ENCODE results near the gene HSP90B1. TPM values are rescaled to one million over a fixed set of nuclear protein-coding genes. Genes with fewer than 3 reads are reported as not detected.

The HSP90B1 gene
- 312 TPM for polyA plus RNA-seq (2013, experiment 1 of 2)
- 308 TPM for polyA plus RNA-seq (2013, experiment 2 of 2)

DNA sequence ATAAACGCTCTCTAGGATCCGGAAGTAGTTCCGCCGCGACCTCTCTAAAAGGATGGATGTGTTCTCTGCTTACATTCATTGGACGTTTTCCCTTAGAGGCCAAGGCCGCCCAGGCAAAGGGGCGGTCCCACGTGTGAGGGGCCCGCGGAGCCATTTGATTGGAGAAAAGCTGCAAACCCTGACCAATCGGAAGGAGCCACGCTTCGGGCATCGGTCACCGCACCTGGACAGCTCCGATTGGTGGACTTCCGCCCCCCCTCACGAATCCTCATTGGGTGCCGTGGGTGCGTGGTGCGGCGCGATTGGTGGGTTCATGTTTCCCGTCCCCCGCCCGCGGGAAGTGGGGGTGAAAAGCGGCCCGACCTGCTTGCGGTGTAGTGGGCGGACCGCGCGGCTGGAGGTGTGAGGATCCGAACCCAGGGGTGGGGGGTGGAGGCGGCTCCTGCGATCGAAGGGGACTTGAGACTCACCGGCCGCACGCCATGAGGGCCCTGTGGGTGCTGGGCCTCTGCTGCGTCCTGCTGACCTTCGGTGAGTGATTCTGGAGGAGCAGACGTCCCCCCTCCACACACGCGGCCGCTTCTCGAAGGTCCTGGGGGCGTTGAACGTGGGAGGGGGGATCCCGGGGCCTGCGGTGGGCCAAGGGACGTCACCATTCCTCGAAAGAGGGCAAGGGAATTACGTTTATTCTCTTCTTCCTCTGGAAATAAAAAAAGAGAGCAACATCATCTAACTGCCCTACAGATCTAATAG is at the start of gene HSP90B1:
HSP90B1 (plus strand) TSS at position 377 of the 753 bp plus-strand sequence; CDS start at position 483, 106 bp downstream.
- no peak within 1 kb of the TSS for H2BK15ac ChIP-seq (ENCODE audit: low read length)
- peak within 1 kb of the TSS; percentile 99 for H3K23ac ChIP-seq (ENCODE audit: low read depth, low read length, poor library complexity)
- peak within 1 kb of the TSS; percentile 97 for H3K9ac ChIP-seq (ENCODE audit: low read depth, low read length, poor library complexity)
- H3K27ac ChIP-seq (replicated peaks; ENCODE audit: low read length): peak within 1 kb of the TSS; percentile 55
- peak within 1 kb of the TSS; percentile 7 for H2BK5ac ChIP-seq (ENCODE audit: low read length)
- no peak within 1 kb of the TSS for H4K8ac ChIP-seq (ENCODE audit: low read depth, low read length)
- peaks cover 8 to 39% of the 10 kb centered on the region in 2 donors for H3K36me3 ChIP-seq (replicated peaks in 1 of 2; ENCODE audit: control insufficient read depth in 2 of 2, insufficient read depth in 2 of 2, low read length in 2 of 2)
- H3K4me3 ChIP-seq (ENCODE audit: low read length in 2 of 2): peak within 1 kb of the TSS; percentile 88 to 89
- peak within 1 kb of the TSS; percentile 95 for H2AFZ ChIP-seq (ENCODE audit: low read length)
- H2BK12ac ChIP-seq (ENCODE audit: low read length): no peak within 1 kb of the TSS
- peaks cover 2% of the 10 kb centered on the region for H3K79me1 ChIP-seq (ENCODE audit: low read depth, low read length)
- H4K91ac ChIP-seq (ENCODE audit: low read depth, low read length, poor library complexity): no peak within 1 kb of the TSS
- peak within 1 kb of the TSS; percentile 12 for H2BK120ac ChIP-seq (ENCODE audit: low read depth, low read length)
- H3K9me3 ChIP-seq (replicated peaks in 1 of 2; ENCODE audit: control insufficient read depth in 2 of 2, insufficient read depth in 1 of 2, low read depth in 1 of 2, low read length in 2 of 2): no peaks in the 10 kb centered on the region
- peaks cover 4 to 23% of the 10 kb centered on the region in 2 donors for H3K4me1 ChIP-seq (ENCODE audit: control insufficient read depth in 2 of 2, insufficient read depth in 1 of 2, low read depth in 1 of 2, low read length in 2 of 2)
- peak within 1 kb of the TSS; percentile 98 for H3K18ac ChIP-seq (ENCODE audit: low read length)
- H3K27me3 ChIP-seq (ENCODE audit: control insufficient read depth in 3 of 3, insufficient read depth in 3 of 3, low read depth in 1 of 3, low read length in 3 of 3): no peaks in the 10 kb centered on the region
- peak within 1 kb of the TSS; percentile 81 for H3K4me2 ChIP-seq (ENCODE audit: insufficient read depth, low read length, poor library complexity, severe bottlenecking)
- WGBS, 2 donors (ENCODE audit: extremely low coverage in 2 of 2, insufficient read length in 2 of 2, insufficient replicate concordance in 1 of 2): no CpG with 5 or more reads among the region's 56 CpGs
- peak within 1 kb of the TSS; percentile 47 for H3K4ac ChIP-seq (ENCODE audit: low read length)
- DNase-seq (ENCODE audit: low spot score): peak; percentile 100
- peak within 1 kb of the TSS; percentile 43 for H2AK5ac ChIP-seq (ENCODE audit: low read depth, low read length)
- peak within 1 kb of the TSS; percentile 86 for H3K14ac ChIP-seq (ENCODE audit: low read length)

DNA sequence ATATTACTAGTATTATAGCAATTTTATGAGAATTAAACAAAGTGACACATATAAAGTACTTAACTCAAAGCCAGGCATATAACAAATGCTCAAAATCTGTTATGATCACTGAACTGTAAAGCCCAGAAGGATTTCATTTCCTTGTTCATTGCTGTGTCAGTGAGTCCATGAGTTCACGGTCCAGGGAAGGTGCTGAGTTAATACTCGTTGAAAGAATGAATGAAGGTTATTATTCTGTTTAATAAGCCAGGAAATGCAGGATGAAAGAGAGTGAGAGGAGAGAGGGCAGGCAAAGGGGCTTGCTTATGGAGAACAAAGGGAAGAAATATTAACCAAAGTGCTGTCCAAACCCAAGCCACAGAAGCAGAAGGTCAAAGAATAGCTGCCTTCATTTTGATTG is 48.9 kb upstream of the HSP90B1 start:
- H2BK15ac ChIP-seq (ENCODE audit: low read length): no peak overlapping the region
- DNase-seq (ENCODE audit: low spot score): no peak
- no peak overlapping the region for H4K91ac ChIP-seq (ENCODE audit: low read depth, low read length, poor library complexity)
- no peak overlapping the region for H3K18ac ChIP-seq (ENCODE audit: low read length)
- no peaks in the 10 kb centered on the region for H3K27me3 ChIP-seq (ENCODE audit: control insufficient read depth in 3 of 3, insufficient read depth in 3 of 3, low read depth in 1 of 3, low read length in 3 of 3)
- H3K4me1 ChIP-seq (ENCODE audit: control insufficient read depth in 2 of 2, insufficient read depth in 1 of 2, low read depth in 1 of 2, low read length in 2 of 2): peaks cover 0 to 15% of the 10 kb centered on the region in 2 donors
- no peak overlapping the region for H2BK120ac ChIP-seq (ENCODE audit: low read depth, low read length)
- H3K36me3 ChIP-seq (replicated peaks in 1 of 2; ENCODE audit: control insufficient read depth in 2 of 2, insufficient read depth in 2 of 2, low read length in 2 of 2): no peaks in the 10 kb centered on the region
- no peak overlapping the region for H3K4me2 ChIP-seq (ENCODE audit: insufficient read depth, low read length, poor library complexity, severe bottlenecking)
- no peak overlapping the region for H3K9ac ChIP-seq (ENCODE audit: low read depth, low read length, poor library complexity)
- H3K23ac ChIP-seq (ENCODE audit: low read depth, low read length, poor library complexity): no peak overlapping the region
- no peak overlapping the region for H4K8ac ChIP-seq (ENCODE audit: low read depth, low read length)
- H3K14ac ChIP-seq (ENCODE audit: low read length): no peak overlapping the region
- no peak overlapping the region for H3K4ac ChIP-seq (ENCODE audit: low read length)
- peak overlapping the region; percentile 76 for H2AFZ ChIP-seq (ENCODE audit: low read length)
- H3K27ac ChIP-seq (replicated peaks; ENCODE audit: low read length): no peak overlapping the region
- H3K9me3 ChIP-seq (replicated peaks in 1 of 2; ENCODE audit: control insufficient read depth in 2 of 2, insufficient read depth in 1 of 2, low read depth in 1 of 2, low read length in 2 of 2): no peaks in the 10 kb centered on the region
- no CpG with 5 or more reads among the region's 2 CpGs for whole genome bisulfite sequencing, 2 donors (ENCODE audit: extremely low coverage in 2 of 2, insufficient read length in 2 of 2, insufficient replicate concordance in 1 of 2)
- no peak overlapping the region for H2BK5ac ChIP-seq (ENCODE audit: low read length)
- H2AK5ac ChIP-seq (ENCODE audit: low read depth, low read length): no peak overlapping the region
- no peak overlapping the region for H3K4me3 ChIP-seq (ENCODE audit: low read length in 2 of 2)
- no peaks in the 10 kb centered on the region for H3K79me1 ChIP-seq (ENCODE audit: low read depth, low read length)
- H2BK12ac ChIP-seq (ENCODE audit: low read length): no peak overlapping the region

DNA sequence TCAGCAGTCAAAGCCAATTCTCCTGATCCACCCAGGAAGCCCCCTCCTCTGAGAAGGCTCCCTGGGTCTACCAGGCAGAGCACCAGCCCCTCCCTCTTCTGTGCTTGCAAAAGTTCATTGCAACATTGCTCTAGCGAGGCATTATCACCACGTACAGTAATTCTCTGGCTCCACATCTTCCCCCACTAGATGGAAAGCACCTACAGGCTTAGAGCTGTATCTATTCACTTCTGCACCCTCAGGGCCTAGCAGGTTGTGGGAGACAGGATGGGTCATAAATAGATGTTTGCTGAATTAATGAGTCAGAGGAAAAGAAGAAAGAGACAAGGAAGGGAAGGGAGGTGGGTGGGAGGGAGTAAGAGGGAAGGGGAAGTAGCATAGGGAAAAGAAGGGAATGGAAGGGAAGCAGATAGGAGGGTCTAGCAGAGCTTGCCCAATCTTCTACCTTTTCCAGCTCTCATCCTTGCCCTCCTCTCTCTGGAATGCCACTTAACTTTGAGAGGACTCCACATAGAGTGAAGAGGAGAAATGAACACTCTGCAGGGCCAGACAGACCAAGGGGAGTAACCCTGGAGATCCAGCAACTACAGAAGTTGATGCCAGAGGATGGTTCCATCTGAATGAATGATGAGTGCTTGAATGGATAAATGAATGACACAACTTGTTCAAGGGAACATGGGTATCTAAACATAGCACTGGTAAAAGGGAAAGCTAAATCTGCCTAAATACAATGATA is 47.2 kb upstream of the HSP90B1 start:
- H3K23ac ChIP-seq (ENCODE audit: low read depth, low read length, poor library complexity): no peak overlapping the region
- no peak overlapping the region for H3K14ac ChIP-seq (ENCODE audit: low read length)
- no peak for DNase-seq (ENCODE audit: low spot score)
- H3K4me2 ChIP-seq (ENCODE audit: insufficient read depth, low read length, poor library complexity, severe bottlenecking): no peak overlapping the region
- no peaks in the 10 kb centered on the region for H3K9me3 ChIP-seq (replicated peaks in 1 of 2; ENCODE audit: control insufficient read depth in 2 of 2, insufficient read depth in 1 of 2, low read depth in 1 of 2, low read length in 2 of 2)
- no peak overlapping the region for H4K8ac ChIP-seq (ENCODE audit: low read depth, low read length)
- no peak overlapping the region for H3K4ac ChIP-seq (ENCODE audit: low read length)
- peaks cover 0 to 15% of the 10 kb centered on the region in 2 donors for H3K4me1 ChIP-seq (ENCODE audit: control insufficient read depth in 2 of 2, insufficient read depth in 1 of 2, low read depth in 1 of 2, low read length in 2 of 2)
- no peak overlapping the region for H3K27ac ChIP-seq (replicated peaks; ENCODE audit: low read length)
- no peak overlapping the region for H2BK120ac ChIP-seq (ENCODE audit: low read depth, low read length)
- H2BK5ac ChIP-seq (ENCODE audit: low read length): no peak overlapping the region
- no peak overlapping the region for H2AK5ac ChIP-seq (ENCODE audit: low read depth, low read length)
- H4K91ac ChIP-seq (ENCODE audit: low read depth, low read length, poor library complexity): no peak overlapping the region
- H3K36me3 ChIP-seq (replicated peaks in 1 of 2; ENCODE audit: control insufficient read depth in 2 of 2, insufficient read depth in 2 of 2, low read length in 2 of 2): no peaks in the 10 kb centered on the region
- no peak overlapping the region for H2AFZ ChIP-seq (ENCODE audit: low read length)
- H2BK12ac ChIP-seq (ENCODE audit: low read length): no peak overlapping the region
- H3K9ac ChIP-seq (ENCODE audit: low read depth, low read length, poor library complexity): no peak overlapping the region
- no peak overlapping the region for H3K4me3 ChIP-seq (ENCODE audit: low read length in 2 of 2)
- H3K27me3 ChIP-seq (ENCODE audit: control insufficient read depth in 3 of 3, insufficient read depth in 3 of 3, low read depth in 1 of 3, low read length in 3 of 3): no peaks in the 10 kb centered on the region
- no peak overlapping the region for H2BK15ac ChIP-seq (ENCODE audit: low read length)
- no peaks in the 10 kb centered on the region for H3K79me1 ChIP-seq (ENCODE audit: low read depth, low read length)
- no peak overlapping the region for H3K18ac ChIP-seq (ENCODE audit: low read length)
- WGBS, 2 donors (ENCODE audit: extremely low coverage in 2 of 2, insufficient read length in 2 of 2, insufficient replicate concordance in 1 of 2): no CpG with 5 or more reads among the region's 2 CpGs

DNA sequence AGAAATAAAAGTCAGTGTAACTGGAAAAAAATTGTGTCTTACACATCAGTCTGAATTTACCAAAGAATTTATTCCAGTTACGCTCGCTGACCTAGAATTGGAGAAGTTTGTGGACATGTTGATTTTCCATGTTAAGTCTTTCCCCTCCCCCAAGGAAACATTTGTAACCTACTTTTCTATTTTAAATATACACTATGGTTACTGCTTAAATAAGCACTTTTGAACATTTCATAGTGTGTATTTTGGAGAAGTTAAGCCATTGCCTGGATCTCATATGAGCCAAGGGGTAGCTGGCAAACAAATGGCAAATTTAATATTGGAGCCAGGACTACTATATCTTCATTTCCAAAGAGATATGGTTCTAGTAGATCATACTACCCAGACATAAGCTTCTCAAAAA is 46.3 kb upstream of the HSP90B1 start:
- peak overlapping the region; percentile 63 for H2AFZ ChIP-seq (ENCODE audit: low read length)
- no peaks in the 10 kb centered on the region for H3K36me3 ChIP-seq (replicated peaks in 1 of 2; ENCODE audit: control insufficient read depth in 2 of 2, insufficient read depth in 2 of 2, low read length in 2 of 2)
- H3K4me3 ChIP-seq (ENCODE audit: low read length in 2 of 2): no peak overlapping the region
- no peak overlapping the region for H3K4ac ChIP-seq (ENCODE audit: low read length)
- no peak overlapping the region for H2BK120ac ChIP-seq (ENCODE audit: low read depth, low read length)
- H2AK5ac ChIP-seq (ENCODE audit: low read depth, low read length): no peak overlapping the region
- no peaks in the 10 kb centered on the region for H3K9me3 ChIP-seq (replicated peaks in 1 of 2; ENCODE audit: control insufficient read depth in 2 of 2, insufficient read depth in 1 of 2, low read depth in 1 of 2, low read length in 2 of 2)
- no peak overlapping the region for H3K18ac ChIP-seq (ENCODE audit: low read length)
- H3K79me1 ChIP-seq (ENCODE audit: low read depth, low read length): no peaks in the 10 kb centered on the region
- H3K4me2 ChIP-seq (ENCODE audit: insufficient read depth, low read length, poor library complexity, severe bottlenecking): no peak overlapping the region
- no peak for DNase-seq (ENCODE audit: low spot score)
- no peak overlapping the region for H4K91ac ChIP-seq (ENCODE audit: low read depth, low read length, poor library complexity)
- H3K27ac ChIP-seq (replicated peaks; ENCODE audit: low read length): no peak overlapping the region
- H2BK5ac ChIP-seq (ENCODE audit: low read length): no peak overlapping the region
- no peaks in the 10 kb centered on the region for H3K27me3 ChIP-seq (ENCODE audit: control insufficient read depth in 3 of 3, insufficient read depth in 3 of 3, low read depth in 1 of 3, low read length in 3 of 3)
- H3K4me1 ChIP-seq (ENCODE audit: control insufficient read depth in 2 of 2, insufficient read depth in 1 of 2, low read depth in 1 of 2, low read length in 2 of 2): peaks cover 0 to 15% of the 10 kb centered on the region in 2 donors
- H2BK15ac ChIP-seq (ENCODE audit: low read length): no peak overlapping the region
- H4K8ac ChIP-seq (ENCODE audit: low read depth, low read length): no peak overlapping the region
- no peak overlapping the region for H3K9ac ChIP-seq (ENCODE audit: low read depth, low read length, poor library complexity)
- no peak overlapping the region for H3K14ac ChIP-seq (ENCODE audit: low read length)
- no peak overlapping the region for H3K23ac ChIP-seq (ENCODE audit: low read depth, low read length, poor library complexity)
- no CpG with 5 or more reads among the region's 2 CpGs for WGBS, 2 donors (ENCODE audit: extremely low coverage in 2 of 2, insufficient read length in 2 of 2, insufficient replicate concordance in 1 of 2)
- H2BK12ac ChIP-seq (ENCODE audit: low read length): no peak overlapping the region

All from neuronal stem cell (in vitro differentiated cells).